Activated CD4-positive, alpha-beta T cell treated with anti-CD3 and anti-CD28 coated beads, Interleukin-2, amount 50 U/mL, for 4 hours (primary cell): ENCODE results near the gene C1orf115.
A peak's percentile ranks its signal among the peaks of the same experiment; 100 is the strongest.
"Not testable (repeated sequence)": the region's sequence is repeated elsewhere in the genome, so short reads cannot be mapped to it uniquely, and the experiment has no call there.

Experiments
- DNase-seq, 2 experiments: peaks; one replicate each; pipeline ENCODE4 v3.0.0-alpha.2; 2020

C1orf115 gene

DNA sequence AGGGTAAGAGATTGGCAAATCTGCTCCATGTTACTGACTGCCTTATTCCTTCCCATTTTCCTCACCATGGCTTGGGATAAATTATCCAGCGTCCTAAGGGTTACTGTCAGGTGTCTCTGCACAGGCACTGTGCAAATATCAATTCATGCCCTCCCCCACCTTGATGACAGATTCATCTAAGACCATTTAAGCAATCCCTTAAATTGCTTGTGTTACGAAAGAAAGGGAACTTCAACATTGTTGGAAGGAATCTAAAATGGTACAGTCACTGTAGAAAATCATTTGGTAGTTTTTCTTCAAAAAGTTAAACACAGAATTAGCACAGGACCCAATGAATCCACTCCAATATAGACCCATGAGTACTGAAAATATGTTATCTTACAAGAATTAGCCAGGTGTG, 40.3 kb downstream of the C1orf115 start:
- DNase-seq: no peak

DNA sequence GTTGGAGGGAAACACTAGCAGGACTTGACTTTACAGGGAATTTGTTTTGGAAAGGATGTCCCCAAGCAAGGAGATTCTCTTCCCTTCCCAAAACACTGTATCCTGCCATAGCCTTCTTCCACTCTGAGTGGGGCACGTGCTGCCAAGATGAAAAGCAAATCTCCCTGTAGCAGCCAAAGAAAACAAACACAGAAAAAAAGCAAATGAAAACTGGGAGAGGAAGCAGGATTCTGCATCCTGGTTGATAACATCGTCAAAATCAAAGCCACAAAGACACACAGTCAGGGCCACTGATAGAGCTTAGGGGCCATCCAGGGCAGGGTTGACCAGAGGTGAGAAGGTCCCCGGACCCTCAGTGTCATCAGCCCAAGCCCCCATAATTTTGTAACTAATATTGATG, 42.0 kb downstream of the C1orf115 start:
- no peak for DNase-seq

DNA sequence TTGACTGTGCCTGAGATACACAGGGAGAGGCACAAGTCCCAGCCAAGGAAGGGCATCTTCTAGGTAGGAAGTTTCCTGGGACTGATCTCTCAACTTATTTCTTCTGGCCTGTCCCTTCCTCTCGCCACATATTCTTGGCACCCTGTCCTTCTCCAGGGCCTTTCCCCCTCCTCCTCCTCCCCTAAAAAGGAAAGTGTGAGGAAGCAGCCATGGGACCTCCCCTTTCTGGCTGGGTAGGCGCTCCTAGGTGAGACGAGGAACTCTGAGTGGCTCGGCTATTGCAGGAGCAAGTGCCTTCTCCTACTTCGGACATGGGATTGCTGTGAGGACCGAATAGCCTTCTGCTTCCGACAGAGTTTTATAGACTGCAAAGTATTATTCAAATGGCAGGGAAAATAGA, 42.5 kb downstream of the C1orf115 start:
- no peak for DNase-seq

DNA sequence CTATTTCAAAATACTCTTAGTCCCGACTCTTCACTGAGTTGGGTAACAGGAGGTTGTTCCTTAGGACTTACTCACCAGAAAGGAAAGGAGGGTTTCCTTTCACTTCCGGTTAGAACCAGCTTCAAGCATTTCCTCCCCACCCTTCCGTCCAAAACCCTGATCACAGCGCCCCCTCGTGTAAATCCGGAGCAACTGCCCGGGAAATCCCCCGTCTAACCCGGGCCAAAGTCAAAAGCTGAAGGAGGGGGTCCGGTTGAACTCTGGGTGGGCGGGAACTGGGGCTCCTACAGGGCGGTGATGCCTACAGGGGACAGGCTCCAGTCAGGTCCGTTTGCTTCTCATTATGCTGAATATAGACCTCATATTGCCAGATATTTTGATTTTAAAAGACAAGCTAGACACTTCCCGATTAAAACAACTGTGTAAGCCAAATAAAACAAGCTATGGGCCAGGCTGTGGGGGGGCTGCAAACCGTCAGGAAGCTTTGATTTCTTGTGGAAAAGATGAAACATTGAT, 43.0 kb downstream of the C1orf115 start:
- DNase-seq: peak; percentile 57 to 62

DNA sequence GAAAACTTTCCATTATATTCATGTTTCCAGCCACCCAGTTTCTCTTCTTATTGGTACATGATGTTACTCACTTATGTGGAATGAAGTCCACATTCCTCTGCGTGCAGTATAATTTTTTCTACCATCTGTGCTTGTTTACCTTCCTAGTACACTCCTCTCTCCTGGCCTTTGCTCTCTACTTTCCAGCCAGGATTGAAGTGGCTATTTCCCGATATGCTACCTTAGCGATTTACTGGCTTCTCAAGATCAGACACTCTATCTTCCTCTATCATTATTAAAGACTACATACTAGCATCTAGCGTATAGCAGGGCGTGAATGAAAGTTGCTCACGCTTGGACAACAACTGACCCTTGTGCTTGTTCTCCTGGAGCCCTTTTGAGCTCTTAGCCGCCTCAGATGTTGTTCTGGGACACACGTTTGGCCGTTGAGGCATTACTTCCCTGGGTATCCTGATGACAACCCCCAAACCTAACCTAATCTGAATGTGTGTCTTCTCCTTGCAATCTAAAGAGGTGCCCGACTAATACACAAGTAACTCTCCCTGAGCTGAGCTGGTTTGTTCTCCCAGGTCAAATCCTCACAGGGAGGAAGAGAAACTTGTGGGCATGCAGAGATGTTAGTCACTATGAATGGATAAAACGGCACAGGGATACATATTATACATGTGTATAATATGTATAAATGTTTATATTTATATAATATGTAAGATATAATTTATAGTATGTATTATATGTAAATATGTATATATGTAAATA, 44.6 kb downstream of the C1orf115 start:
- DNase-seq: no peak

DNA sequence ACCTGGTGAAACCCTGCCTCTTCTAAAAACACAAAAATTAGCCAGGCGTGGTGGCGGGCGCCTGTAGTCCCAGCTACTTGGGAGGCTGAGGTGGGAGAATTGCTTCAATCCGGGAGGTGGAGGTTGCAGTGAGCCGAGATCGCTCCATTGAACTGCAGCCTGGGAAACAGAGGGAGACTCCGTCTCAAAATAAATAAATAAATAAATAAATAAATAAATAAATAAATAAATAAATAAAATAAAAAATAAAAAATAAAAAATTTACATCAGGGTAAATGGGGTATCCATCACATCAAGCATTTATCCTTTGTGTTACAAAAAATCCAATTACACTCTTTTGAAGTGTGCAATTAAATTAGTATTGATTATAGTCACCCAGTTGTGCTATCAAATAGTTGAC, 46.1 kb downstream of the C1orf115 start:
- not testable (repeated sequence) for DNase-seq

DNA sequence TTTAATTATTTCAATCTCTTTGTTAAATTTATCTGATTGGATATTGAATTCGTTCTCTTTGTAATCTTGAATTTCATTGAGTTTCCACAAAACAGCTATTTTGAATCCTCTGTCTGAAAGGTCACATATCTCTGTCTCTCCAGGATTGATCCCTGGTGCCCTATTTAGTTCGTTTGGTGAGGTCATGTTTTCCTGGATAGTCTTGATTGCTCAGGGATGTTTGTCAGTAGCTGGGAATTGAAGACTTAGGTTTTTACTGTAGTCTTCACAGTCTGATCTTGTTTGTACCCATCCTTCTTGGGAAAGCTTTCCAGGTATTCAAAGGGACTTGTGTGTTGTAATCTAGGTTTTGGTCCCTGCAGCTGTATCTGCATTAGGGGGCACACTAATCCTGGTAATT, 51.2 kb downstream of the C1orf115 start:
- DNase-seq: no peak

DNA sequence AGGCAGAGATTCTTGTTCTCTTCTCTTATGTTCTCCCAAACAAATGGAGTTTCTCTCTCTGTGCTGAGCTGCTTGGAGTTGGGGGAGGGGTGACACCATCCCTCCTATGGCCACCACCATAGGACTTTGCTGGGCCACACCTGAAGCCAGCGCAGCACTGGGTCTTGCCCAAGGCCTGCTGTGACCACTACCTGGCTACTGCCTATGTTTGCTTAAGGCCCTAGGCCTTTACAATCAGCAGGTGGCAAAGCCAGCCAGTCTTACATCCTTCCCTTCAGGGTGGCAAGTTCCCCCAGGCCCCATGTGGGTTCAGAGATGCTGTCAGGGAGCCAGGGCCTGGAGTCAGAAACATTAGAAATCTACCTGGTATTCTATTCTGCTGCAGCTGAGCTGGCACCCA, 51.7 kb downstream of the C1orf115 start:
- no peak for DNase-seq

DNA sequence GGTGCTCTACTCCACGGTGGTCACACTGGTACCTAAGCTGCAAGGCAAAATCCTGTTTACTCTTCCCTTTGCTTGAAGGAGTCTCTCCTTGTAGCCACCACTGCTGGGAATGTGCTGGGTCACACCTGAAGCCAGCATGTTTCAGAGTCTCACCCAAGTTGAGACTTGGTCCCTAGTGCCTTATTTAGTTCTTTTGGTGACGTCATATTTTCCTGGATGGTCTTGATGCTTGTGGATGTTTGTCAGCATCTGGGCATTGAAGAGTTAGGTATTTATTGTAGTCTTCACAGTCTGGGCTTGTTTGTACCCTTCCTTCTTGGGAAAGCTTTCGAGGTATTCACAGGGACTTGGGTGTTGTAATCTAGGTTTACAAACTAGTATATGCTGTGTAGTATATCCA, 52.4 kb downstream of the C1orf115 start:
- no peak for DNase-seq

DNA sequence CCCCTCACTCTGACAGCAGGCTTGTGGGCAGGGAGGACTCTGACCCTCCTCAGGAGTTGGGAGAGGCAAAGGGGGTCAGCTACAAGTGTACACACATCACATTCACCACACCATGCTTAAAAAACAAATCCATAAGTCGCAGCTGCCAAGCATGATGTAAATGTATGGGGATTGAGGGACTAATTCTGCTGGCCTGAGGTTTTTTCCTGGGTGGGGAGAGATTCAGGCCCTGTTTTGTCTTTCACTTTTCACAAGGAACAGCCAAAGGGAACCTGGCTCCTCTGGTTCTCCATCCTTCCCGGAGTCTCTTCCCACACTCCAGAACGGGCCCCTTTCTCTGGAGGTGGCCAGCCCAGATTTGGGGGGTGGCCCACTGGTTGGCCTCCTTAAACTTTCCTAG, 56.7 kb downstream of the C1orf115 start:
- DNase-seq: no peak

DNA sequence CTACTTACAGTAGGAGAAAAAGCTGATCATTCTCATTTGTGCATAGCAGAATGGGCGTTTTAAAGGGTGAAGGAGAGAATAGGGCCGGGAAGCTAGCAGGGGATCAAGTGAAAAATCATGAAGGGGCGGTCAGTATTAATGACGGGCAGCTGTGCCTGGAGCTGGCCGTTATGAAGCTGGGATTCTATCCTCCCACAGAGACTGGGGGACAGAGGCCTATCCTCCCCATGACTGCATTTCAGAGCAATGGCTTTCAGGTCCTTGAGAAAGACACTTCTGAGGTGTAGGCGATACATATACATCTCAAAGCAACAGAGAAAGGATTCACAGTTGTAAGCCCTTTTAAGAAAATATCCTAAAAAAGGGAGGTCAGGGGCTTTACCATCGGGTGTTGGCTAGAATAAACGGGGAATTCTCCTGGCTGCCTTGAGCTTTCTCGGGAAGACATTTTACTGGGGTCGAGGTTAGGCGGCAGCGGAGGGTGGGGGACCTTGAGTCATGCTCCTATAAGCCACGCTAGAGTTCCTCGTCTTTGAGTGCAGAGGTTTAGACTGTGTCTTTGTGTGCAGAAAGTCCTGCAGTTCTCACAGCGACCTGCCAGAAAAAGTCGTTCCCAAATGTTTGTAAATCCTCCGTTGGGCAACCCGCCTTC, 57.4 kb downstream of the C1orf115 start:
- DNase-seq: no peak

DNA sequence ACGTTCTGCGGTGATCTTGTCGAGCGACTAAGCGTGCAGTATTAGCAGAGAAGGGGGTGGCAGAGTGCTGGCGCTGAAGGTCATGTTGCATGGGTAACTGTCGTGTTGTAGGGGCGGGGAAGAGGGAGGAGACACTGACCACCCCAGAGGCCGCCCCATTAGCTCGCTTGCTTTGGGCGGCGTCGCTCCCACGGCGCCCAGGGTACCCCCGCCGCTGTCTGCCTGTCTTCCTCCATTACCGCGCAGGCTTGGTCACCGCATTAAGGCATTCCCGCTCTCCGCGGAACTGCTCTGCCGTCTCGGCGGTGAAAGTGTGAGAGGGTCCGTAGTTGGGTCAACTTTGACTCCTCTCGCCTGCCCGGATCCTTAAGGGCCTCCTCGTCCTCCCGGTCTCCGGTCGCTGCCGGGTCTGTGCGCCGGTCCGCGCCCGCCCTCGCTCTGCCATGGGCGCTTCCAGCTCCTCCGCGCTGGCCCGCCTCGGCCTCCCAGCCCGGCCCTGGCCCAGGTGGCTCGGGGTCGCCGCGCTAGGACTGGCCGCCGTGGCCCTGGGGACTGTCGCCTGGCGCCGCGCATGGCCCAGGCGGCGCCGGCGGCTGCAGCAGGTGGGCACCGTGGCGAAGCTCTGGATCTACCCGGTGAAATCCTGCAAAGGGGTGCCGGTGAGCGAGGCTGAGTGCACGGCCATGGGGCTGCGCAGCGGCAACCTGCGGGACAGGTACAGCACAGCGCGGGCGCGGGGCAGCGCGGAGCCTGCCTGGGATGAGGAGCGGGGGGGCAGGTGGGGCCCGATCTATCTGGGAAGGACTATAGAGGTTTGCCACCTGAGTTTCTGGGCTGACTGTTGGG, 58.1 kb downstream of the C1orf115 start, which contains the start of gene MTARC2:
TSS of gene MTARC2 (plus strand) at position 234 of the 846 bp plus-strand sequence. CDS start at position 444, 210 bp downstream.
- no peak for DNase-seq
